Thyroid gland (tissue), 4 donors: ENCODE results near the gene TRIM8.

Source experiments
- CTCF ChIP-seq, 6 experiments: fragments of 200-600 bp in 3 of 6; fragments of 450-650 bp in 3 of 6; sonication (generic) in 3 of 6; IDR thresholded peaks; one replicate each; pipeline ENCODE4 v1.5.1; 2016 to 2019; ENCODE audit warnings: antibody characterized with exemption in 6 of 6, mild to moderate bottlenecking in 2 of 6, inconsistent platforms in 1 of 6, moderate library complexity in 1 of 6
- POLR2A ChIP-seq, 2 donors: fragments of 450-650 bp; IDR thresholded peaks; one replicate each; pipeline ENCODE4 v1.6.1; 2017; ENCODE audit warnings: antibody characterized with exemption in 2 of 2, mild to moderate bottlenecking in 2 of 2, moderate library complexity in 1 of 2

DNA sequence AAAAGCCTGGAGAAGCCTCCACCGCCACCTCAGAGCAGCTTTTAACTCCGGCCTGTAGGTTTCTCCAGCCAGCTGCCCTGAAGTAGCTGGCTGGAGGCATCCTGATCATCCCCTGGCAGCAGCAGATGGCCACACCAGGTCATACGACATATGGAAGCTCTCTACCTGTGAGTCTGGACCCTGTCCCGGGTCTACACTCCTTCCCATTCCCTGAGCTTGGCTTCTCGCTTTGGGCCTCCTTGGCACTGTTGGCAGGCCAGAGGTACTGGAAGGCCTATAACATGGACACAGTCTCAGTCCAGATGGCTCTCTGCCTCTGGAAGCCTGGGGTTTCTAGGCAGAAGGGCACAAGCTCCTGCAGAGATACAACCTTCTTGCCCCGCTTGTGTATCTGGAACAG, 43.5 kb upstream of the TRIM8 start:
- TF ChIP-seq CTCF (IDR thresholded peaks at IDR 0.05) (no peak), POLR2A (IDR thresholded peaks at IDR 0.05) (no peak)
